ENCODE data around the gene EMC6.
A peak's percentile ranks its signal among the peaks of the same experiment; 100 is the strongest.

EMC6 gene

GRCh38 chr17:3668279-3669084, at the start of gene EMC6, which contains the start of gene TAX1BP3:
TSS of gene EMC6 (plus strand) at chr17:3668812. CDS start at chr17:3669147, 335 bp downstream.
TSS of gene TAX1BP3 (minus strand) at chr17:3668578. CDS start at chr17:3668526, 52 bp downstream.
- in situ Hi-C loops (cut with HindIII; ENCODE audit: low pct_ligation_motif_present, low pct_unique_long_range_greater_than_20kb, low sequenced_read_pairs) = no loop called here
- DNase-seq = peak; percentile 98

GRCh38 chr17:3621146-3621720, 47.4 kb upstream of the EMC6 start:
- DNase-seq = no peak
- in situ Hi-C loops (cut with HindIII; ENCODE audit: low pct_ligation_motif_present, low pct_unique_long_range_greater_than_20kb, low sequenced_read_pairs) = no loop called here

GRCh38 chr17:3622977-3623594, 45.5 kb upstream of the EMC6 start:
- DNase-seq = no peak
- in situ Hi-C loops (cut with HindIII; ENCODE audit: low pct_ligation_motif_present, low pct_unique_long_range_greater_than_20kb, low sequenced_read_pairs) = no loop called here

GRCh38 chr17:3626831-3627768, 41.5 kb upstream of the EMC6 start:
- no peak for DNase-seq
- in situ Hi-C loops (cut with HindIII; ENCODE audit: low pct_ligation_motif_present, low pct_unique_long_range_greater_than_20kb, low sequenced_read_pairs) = no loop called here

GRCh38 chr17:3627769-3628167, 40.8 kb upstream of the EMC6 start:
- DNase-seq = no peak
- in situ Hi-C loops (cut with HindIII; ENCODE audit: low pct_ligation_motif_present, low pct_unique_long_range_greater_than_20kb, low sequenced_read_pairs) = no loop called here

- in situ Hi-C loops (cut with HindIII; ENCODE audit: low pct_ligation_motif_present, low pct_unique_long_range_greater_than_20kb, low sequenced_read_pairs) = no loop called here
These were observed 37.8 kb upstream of the EMC6 start for GRCh38 chr17:3630781-3631180.

GRCh38 chr17:3632287-3632686, 36.3 kb upstream of the EMC6 start:
- in situ Hi-C loops (cut with HindIII; ENCODE audit: low pct_ligation_motif_present, low pct_unique_long_range_greater_than_20kb, low sequenced_read_pairs) = no loop called here
- no peak for DNase-seq

More at GRCh38 chr17:3630781-3631180, 37.8 kb upstream of the EMC6 start:
- DNase-seq = no peak

GRCh38 chr17:3635474-3636153, 33.0 kb upstream of the EMC6 start:
- no peak for DNase-seq
- in situ Hi-C loops (cut with HindIII; ENCODE audit: low pct_ligation_motif_present, low pct_unique_long_range_greater_than_20kb, low sequenced_read_pairs) = no loop called here

GRCh38 chr17:3636154-3636907, 32.3 kb upstream of the EMC6 start, which contains the start of the genes CTNS and SHPK:
TSS of gene CTNS (plus strand) at chr17:3636760. CDS start at chr17:3640207, 3,447 bp downstream.
TSS of gene SHPK (minus strand) at chr17:3636250. CDS start at chr17:3636219, 31 bp downstream.
- peak; percentile 98 for DNase-seq
- in situ Hi-C loops (cut with HindIII; ENCODE audit: low pct_ligation_motif_present, low pct_unique_long_range_greater_than_20kb, low sequenced_read_pairs) = no loop called here

- DNase-seq = peak; percentile 25
- in situ Hi-C loops (cut with HindIII; ENCODE audit: low pct_ligation_motif_present, low pct_unique_long_range_greater_than_20kb, low sequenced_read_pairs) = no loop called here
These were observed 31.7 kb upstream of the EMC6 start for GRCh38 chr17:3636908-3637373.

GRCh38 chr17:3639981-3640596, 28.5 kb upstream of the EMC6 start:
- in situ Hi-C loops (cut with HindIII; ENCODE audit: low pct_ligation_motif_present, low pct_unique_long_range_greater_than_20kb, low sequenced_read_pairs) = no loop called here

GRCh38 chr17:3641014-3641413, 27.6 kb upstream of the EMC6 start:
- DNase-seq = no peak
- in situ Hi-C loops (cut with HindIII; ENCODE audit: low pct_ligation_motif_present, low pct_unique_long_range_greater_than_20kb, low sequenced_read_pairs) = no loop called here

More at GRCh38 chr17:3639981-3640596, 28.5 kb upstream of the EMC6 start:
- no peak for DNase-seq

GRCh38 chr17:3641717-3642486, 26.7 kb upstream of the EMC6 start:
- in situ Hi-C loops (cut with HindIII; ENCODE audit: low pct_ligation_motif_present, low pct_unique_long_range_greater_than_20kb, low sequenced_read_pairs) = no loop called here

GRCh38 chr17:3643889-3644349, 24.7 kb upstream of the EMC6 start:
- in situ Hi-C loops (cut with HindIII; ENCODE audit: low pct_ligation_motif_present, low pct_unique_long_range_greater_than_20kb, low sequenced_read_pairs) = no loop called here
- no peak for DNase-seq

More at GRCh38 chr17:3641717-3642486, 26.7 kb upstream of the EMC6 start:
- no peak for DNase-seq

- no peak for DNase-seq
- in situ Hi-C loops (cut with HindIII; ENCODE audit: low pct_ligation_motif_present, low pct_unique_long_range_greater_than_20kb, low sequenced_read_pairs) = no loop called here
These were observed 23.3 kb upstream of the EMC6 start for GRCh38 chr17:3645310-3645709.

- in situ Hi-C loops (cut with HindIII; ENCODE audit: low pct_ligation_motif_present, low pct_unique_long_range_greater_than_20kb, low sequenced_read_pairs) = no loop called here
- DNase-seq = no peak
These were observed 21.4 kb upstream of the EMC6 start for GRCh38 chr17:3647251-3647650.
